AG10803 (cell line): ENCODE data around the gene PTCSC3.

ENCODE experiments used
- DNase-seq: peaks from one replicate; pipeline ENCODE4 v3.0.0; 2010; ENCODE audit warnings: low read depth
- H3K4me3 ChIP-seq: 2 replicates; pipeline ENCODE4 v1.5.1; 2011; ENCODE audit warnings: mild to moderate bottlenecking, low read length, control low read depth
- TF ChIP-seq, protein P1 (sequence below): conservative IDR thresholded peaks from 2 replicates; pipeline ENCODE4 v1.5.1; 2011; ENCODE audit warnings: mild to moderate bottlenecking, low read length, control low read depth, inconsistent platforms

The PTCSC3 gene

DNA sequence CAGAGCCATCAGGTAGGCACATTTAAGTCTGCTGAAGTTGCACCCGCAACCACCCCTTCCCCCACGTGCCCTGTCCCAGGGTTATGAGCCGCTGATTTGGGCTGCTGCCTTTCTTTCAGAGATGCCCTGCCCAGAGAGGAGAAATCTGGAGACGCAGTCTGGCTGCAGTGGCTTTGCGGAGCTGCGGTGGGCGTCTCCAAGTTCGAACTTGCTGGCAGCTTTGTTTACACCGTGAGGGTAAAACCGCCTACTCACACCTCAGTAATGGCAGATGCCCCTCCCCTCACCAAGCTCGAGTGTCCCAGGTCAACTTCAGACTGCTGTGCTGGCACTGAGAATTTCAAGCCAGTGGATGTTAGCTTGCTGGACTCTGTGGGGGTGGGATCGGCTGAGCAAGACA is 14.7 kb downstream of the PTCSC3 start:
- no peak for DNase-seq
- H3K4me3 ChIP-seq: no peak overlapping the region
- TF ChIP-seq, protein P1, sequence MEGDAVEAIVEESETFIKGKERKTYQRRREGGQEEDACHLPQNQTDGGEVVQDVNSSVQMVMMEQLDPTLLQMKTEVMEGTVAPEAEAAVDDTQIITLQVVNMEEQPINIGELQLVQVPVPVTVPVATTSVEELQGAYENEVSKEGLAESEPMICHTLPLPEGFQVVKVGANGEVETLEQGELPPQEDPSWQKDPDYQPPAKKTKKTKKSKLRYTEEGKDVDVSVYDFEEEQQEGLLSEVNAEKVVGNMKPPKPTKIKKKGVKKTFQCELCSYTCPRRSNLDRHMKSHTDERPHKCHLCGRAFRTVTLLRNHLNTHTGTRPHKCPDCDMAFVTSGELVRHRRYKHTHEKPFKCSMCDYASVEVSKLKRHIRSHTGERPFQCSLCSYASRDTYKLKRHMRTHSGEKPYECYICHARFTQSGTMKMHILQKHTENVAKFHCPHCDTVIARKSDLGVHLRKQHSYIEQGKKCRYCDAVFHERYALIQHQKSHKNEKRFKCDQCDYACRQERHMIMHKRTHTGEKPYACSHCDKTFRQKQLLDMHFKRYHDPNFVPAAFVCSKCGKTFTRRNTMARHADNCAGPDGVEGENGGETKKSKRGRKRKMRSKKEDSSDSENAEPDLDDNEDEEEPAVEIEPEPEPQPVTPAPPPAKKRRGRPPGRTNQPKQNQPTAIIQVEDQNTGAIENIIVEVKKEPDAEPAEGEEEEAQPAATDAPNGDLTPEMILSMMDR: no peak

DNA sequence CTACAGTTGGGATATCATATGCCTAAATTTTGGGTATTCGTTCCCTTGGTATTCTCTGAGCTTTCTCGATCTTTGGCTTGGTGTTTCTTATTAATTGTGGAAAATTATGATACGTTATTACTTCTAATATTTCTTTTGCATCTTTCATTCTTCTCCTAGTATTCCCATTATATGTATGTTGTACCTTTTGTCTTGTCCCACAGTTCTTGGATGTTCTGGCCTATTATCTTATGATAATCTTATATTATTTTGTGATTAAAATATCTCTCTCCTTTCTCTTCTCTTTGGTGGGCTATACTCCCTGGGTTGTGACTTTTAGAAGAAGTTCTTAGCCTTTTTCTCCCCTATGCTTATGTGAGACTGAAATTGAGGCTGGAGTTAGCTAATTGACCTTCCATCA is 25.2 kb downstream of the PTCSC3 start:
- DNase-seq: no peak

DNA sequence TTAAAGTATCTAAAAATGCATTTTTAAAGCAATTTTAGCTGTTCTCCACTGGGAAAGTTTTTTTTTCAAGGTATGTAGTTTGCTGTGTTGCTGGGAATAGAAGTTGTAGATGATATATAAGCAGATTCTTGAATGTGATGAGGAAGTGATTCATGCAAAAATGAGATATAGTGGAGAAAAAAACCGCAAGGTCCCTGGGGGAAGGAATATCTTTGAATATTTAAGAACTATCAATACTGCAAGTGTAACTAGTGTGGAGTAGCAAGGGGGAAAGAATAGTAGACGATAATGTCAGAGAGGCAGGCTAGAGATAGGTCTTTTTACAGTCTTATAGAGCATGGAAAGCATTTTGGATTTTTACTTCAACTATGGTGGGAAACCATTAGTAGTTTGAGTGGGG is 42.5 kb downstream of the PTCSC3 start:
- DNase-seq: no peak

More for the DNA sequence above, 25.2 kb downstream of the PTCSC3 start:
- H3K4me3 ChIP-seq: no peak overlapping the region
- TF ChIP-seq, protein P1: no peak

DNA sequence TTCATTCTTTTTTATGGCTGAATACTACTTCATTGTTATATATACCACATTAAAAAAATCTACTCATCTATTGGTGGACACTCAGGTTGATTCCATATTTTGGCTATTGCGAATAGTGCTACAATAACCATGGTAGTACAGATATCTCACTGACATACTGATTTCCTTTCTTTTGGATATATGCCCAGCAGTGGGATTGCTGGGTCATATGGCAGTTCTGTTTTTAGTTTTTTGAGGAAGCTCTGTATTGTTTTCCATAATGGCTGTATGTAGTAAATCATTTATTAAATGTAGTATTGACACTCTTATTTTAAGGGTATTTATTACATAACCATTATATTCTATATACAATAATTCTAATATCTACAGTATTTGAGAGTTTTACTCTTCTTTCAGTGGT is 43.7 kb downstream of the PTCSC3 start:
- TF ChIP-seq, protein P1: no peak
- no peak for DNase-seq
- no peak overlapping the region for H3K4me3 ChIP-seq

More for the DNA sequence above, 42.5 kb downstream of the PTCSC3 start:
- TF ChIP-seq, protein P1: no peak
- H3K4me3 ChIP-seq: no peak overlapping the region

DNA sequence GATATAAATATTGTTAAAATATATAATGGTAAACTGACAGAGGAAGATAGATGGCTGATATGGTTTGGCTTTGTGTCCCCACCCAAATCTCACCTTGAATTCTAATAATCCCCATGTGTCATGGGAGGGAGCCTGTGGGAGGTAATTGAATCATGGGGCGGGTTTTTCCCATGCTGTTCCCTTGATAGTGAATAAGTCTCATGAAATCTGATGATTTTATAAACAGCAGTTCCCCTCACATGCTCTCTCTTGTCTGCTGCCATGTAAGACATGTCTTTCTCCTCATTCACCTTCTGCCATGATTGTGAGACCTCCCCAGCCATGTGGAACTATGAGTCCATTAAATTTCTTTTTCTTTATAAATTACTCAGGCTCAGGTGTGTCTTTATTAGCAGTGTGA is 46.3 kb downstream of the PTCSC3 start:
- TF ChIP-seq, protein P1: no peak
- no peak for DNase-seq
- H3K4me3 ChIP-seq: no peak overlapping the region

DNA sequence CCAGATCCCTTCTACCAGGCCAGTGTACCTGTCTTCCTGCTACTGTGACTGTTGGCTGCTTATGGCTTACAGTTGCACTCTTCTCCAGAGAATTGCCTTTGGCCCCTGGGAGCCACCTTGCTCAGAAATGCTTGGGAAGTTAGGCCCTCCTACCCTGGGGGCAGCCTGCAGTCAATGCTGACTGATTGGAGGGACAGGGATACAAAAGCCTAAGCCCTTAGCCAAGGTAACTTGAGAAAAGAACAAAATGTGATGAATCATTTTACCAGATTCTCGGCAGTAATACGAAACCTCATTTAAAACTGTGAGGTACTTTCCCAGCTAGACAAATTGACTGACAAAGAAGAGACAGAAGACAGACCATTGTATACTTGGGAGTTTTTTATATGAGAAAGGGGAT is 47.3 kb downstream of the PTCSC3 start:
- TF ChIP-seq, protein P1: no peak
- DNase-seq: no peak
- no peak overlapping the region for H3K4me3 ChIP-seq

DNA sequence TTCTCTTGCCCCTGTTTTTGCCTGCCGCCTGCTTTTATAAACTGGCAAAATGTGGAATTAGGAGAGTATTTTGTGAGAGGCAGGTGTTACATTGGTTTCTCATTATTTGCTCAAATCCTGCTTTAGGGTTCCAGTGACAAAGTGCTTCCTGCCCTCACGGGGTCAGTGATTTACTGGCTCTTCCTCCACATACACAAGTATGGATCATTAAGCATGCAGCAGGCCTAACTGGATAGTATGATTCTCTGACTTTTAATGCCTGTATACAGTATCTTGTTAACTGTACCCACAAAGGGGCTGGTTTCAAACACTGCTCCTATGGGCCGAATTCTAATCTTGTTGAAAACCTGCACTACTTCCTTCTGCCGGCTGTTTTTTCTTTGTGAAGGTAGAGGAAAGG is 63.2 kb downstream of the PTCSC3 start:
- no peak for DNase-seq
- TF ChIP-seq, protein P1: no peak

More for the DNA sequence above, 63.2 kb downstream of the PTCSC3 start:
- H3K4me3 ChIP-seq: no peak overlapping the region
